ENCODE results near the gene PDE9A. TPM values are rescaled to one million over a fixed set of nuclear protein-coding genes. Genes with fewer than 3 reads are reported as not detected.

PDE9A gene
- total RNA-seq, 1 experiment from 2014 or later, result 14.9 TPM

DNA sequence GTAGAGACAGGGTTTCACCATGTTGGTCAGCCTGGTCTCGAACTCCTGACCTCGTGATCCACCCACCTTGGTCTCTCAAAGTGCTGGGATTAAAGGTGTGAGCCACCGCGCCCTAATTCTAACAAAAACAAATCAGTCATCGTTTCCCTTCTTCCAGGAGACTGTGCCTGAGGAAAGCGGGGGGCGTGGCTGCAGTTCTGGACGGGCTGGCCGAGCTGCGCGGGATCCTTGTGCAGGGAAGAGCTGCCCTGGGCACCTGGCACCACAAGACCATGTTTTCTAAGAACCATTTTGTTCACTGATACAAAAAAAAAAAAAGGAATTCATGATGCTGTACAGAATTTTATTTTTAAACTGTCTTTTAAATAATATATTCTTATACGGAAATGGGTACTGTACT, 121.7 kb downstream of the PDE9A start:
- H3K4me1 ChIP-seq, result no peaks in the 10 kb centered on the region
- H3K9me3 ChIP-seq (replicated peaks), result no peaks in the 10 kb centered on the region
- H3K27me3 ChIP-seq, result no peaks in the 10 kb centered on the region
- no peak overlapping the region for H3K27ac ChIP-seq
- no peak overlapping the region for H3K4me3 ChIP-seq
- no peak for DNase-seq
- no peaks in the 10 kb centered on the region for H3K36me3 ChIP-seq

DNA sequence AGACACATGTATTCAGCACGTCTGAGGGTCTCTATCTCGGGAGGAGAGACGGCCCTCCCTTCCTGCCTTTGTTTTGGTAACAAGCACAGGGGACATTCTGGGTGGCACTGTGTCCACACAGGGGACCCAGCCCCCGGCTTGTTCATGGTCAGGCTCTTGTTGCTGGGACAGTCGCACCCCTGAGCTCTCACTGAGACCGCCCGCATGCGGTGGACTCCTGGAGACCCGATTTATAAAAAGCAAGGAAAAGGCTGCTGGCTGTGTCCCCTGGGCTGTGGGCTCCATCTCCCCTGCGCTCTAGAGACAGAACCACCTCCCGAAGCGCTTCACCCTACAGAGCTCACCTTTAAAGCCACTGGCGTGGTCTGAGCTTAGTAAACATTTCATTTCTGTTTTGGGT, 122.5 kb downstream of the PDE9A start:
- no peak overlapping the region for H3K27ac ChIP-seq
- H3K27me3 ChIP-seq, result 0 out of 2 replicates have a peak, but pooled peaks cover under 1% of the 10 kb centered on the region
- H3K4me1 ChIP-seq, result no peaks in the 10 kb centered on the region
- H3K4me3 ChIP-seq, result no peak overlapping the region
- no peaks in the 10 kb centered on the region for H3K9me3 ChIP-seq (replicated peaks)
- no peak for DNase-seq
- H3K36me3 ChIP-seq, result no peaks in the 10 kb centered on the region

DNA sequence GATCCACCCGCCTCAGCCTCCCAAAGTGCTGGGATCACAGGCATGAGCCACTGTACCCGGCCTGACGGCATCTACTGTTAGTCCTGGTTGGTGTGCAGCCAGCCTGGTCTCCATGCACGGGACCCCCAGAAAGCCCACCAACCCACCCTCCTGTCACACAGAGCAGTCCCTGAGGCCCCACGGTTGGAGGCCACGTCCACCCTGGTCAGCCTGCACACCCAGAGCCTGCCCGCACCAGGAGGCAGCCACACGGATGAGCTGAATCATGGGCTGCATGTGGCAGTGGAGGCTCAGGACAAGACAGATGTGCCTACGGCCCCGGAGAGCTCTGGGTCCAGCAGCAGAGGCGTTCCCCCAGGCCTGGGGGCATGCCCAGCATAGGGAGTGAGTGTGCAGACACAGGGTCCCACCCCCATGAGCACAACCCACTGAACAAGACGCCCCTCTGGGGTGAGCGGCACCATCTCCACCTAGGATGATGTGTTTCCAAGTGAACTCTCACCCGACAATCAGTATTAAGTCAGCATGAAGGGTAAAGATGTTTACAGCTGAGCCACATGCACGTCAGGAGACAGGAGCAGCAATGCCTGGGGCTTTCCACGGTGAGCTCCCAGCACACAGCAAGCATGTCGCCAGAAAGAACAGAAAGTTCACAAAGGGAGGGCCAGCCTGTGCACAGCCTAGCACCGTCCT, 123.8 kb downstream of the PDE9A start:
- DNase-seq, result no peak
- no peak overlapping the region for H3K4me3 ChIP-seq
- no peaks in the 10 kb centered on the region for H3K4me1 ChIP-seq
- no peak overlapping the region for H3K27ac ChIP-seq
- 0 out of 2 replicates have a peak, but pooled peaks cover 6% of the 10 kb centered on the region for H3K27me3 ChIP-seq
- no peaks in the 10 kb centered on the region for H3K36me3 ChIP-seq
- H3K9me3 ChIP-seq (replicated peaks), result no peaks in the 10 kb centered on the region

GRCh38 chr21:42777757-42778344, 124.4 kb downstream of the PDE9A start:
- Histone ChIP-seq H3K27ac (no peak overlapping the region), H3K27me3 (peaks cover 11% of the 10 kb centered on the region; the same call in 1 of the 2 replicates), H3K36me3 (no peaks in the 10 kb centered on the region), H3K9me3 (replicated peaks) (no peaks in the 10 kb centered on the region), H3K4me3 (no peak overlapping the region), H3K4me1 (no peaks in the 10 kb centered on the region)
- DNase-seq, result no peak

- H3K9me3 ChIP-seq (replicated peaks), result no peaks in the 10 kb centered on the region
- peaks cover 11% of the 10 kb centered on the region; the same call in 1 of the 2 replicates for H3K27me3 ChIP-seq
- no peak for DNase-seq
- H3K4me3 ChIP-seq, result no peak overlapping the region
- H3K36me3 ChIP-seq, result no peaks in the 10 kb centered on the region
- no peak overlapping the region for H3K27ac ChIP-seq
- H3K4me1 ChIP-seq, result no peaks in the 10 kb centered on the region
Observed at GRCh38 chr21:42779431-42779861, 126.0 kb downstream of the PDE9A start.

DNA sequence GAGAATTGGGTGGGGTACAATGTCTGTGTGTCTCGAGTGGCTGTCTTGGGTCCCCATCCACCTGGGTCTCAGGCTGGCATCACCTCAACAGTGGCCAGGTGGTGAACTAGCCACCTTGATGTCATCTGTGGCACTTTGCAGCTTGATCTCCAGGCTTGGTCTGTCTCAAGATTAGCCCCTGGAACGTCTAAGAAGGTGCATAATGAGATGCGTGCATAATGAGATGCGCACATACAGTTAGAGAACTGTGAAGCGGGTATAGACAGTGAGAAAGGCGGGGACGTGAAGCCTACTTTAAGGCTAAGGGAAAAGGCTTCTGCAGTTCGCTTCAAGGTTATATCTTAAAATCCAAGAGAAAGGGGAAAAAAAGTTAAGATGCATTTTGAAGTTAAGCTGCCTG, 127.2 kb downstream of the PDE9A start:
- Histone ChIP-seq H3K9me3 (replicated peaks) (no peaks in the 10 kb centered on the region), H3K36me3 (no peaks in the 10 kb centered on the region), H3K27ac (no peak overlapping the region), H3K4me1 (no peaks in the 10 kb centered on the region), H3K27me3 (peaks cover 11% of the 10 kb centered on the region; the same call in 1 of the 2 replicates), H3K4me3 (no peak overlapping the region)
- no peak for DNase-seq

GRCh38 chr21:42781150-42781970, 127.9 kb downstream of the PDE9A start:
- peaks cover 11% of the 10 kb centered on the region; the same call in 1 of the 2 replicates for H3K27me3 ChIP-seq
- H3K4me3 ChIP-seq, result peak overlapping the region; percentile 23; the same call in 1 of the 2 replicates
- H3K36me3 ChIP-seq, result no peaks in the 10 kb centered on the region
- H3K4me1 ChIP-seq, result no peaks in the 10 kb centered on the region
- H3K9me3 ChIP-seq (replicated peaks), result no peaks in the 10 kb centered on the region
- H3K27ac ChIP-seq, result no peak overlapping the region
- DNase-seq, result peak in 1 of 2 experiments; percentile 41

GRCh38 chr21:42781971-42782722, 128.7 kb downstream of the PDE9A start:
- no peaks in the 10 kb centered on the region for H3K4me1 ChIP-seq
- DNase-seq, result peak in 1 of 2 experiments; percentile 31
- H3K27ac ChIP-seq, result no peak overlapping the region
- H3K27me3 ChIP-seq, result peaks cover 11% of the 10 kb centered on the region; the same call in 1 of the 2 replicates
- no peak overlapping the region for H3K4me3 ChIP-seq
- H3K36me3 ChIP-seq, result no peaks in the 10 kb centered on the region
- no peaks in the 10 kb centered on the region for H3K9me3 ChIP-seq (replicated peaks)

GRCh38 chr21:42782723-42783242, 129.4 kb downstream of the PDE9A start:
- H3K27me3 ChIP-seq, result peaks cover 11% of the 10 kb centered on the region; the same call in 1 of the 2 replicates
- DNase-seq, result no peak
- no peaks in the 10 kb centered on the region for H3K9me3 ChIP-seq (replicated peaks)
- H3K4me1 ChIP-seq, result no peaks in the 10 kb centered on the region
- no peak overlapping the region for H3K4me3 ChIP-seq
- no peaks in the 10 kb centered on the region for H3K36me3 ChIP-seq
- no peak overlapping the region for H3K27ac ChIP-seq

GRCh38 chr21:42784276-42784675, 130.9 kb downstream of the PDE9A start:
- Histone ChIP-seq H3K36me3 (no peaks in the 10 kb centered on the region), H3K4me1 (no peaks in the 10 kb centered on the region), H3K27me3 (peaks cover 11% of the 10 kb centered on the region; the same call in 1 of the 2 replicates), H3K9me3 (replicated peaks) (no peaks in the 10 kb centered on the region), H3K27ac (no peak overlapping the region), H3K4me3 (no peak overlapping the region)
- DNase-seq, result no peak

DNA sequence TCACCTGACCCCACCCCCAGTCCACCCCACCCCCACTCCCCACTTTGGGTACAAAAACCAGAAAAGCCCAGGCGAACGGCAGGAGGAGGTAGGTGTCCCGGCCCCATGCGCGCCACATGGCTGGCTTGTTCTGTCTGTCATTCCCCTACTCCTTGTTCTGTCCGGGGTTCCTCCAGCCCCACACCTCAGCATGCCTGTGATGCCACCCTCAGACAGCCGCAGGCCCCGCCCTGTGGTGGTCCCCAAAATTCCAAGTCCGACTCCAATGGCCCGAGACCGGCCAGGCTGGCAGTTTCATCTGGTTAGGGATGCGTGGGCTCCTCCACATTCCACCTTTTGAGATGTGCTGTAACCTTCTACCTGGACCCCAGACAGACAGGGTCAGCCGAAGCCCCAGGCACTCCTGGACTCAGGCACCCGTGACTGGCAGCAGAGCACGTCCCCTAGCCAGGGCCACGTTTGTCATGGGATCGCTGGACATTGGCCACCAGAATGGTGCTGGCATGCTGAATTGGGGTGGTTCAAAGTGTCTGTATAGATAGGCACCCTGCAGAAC, 131.6 kb downstream of the PDE9A start:
- no peak for DNase-seq
- Histone ChIP-seq H3K4me3 (no peak overlapping the region), H3K4me1 (no peaks in the 10 kb centered on the region), H3K9me3 (replicated peaks) (no peaks in the 10 kb centered on the region), H3K27me3 (peaks cover 11% of the 10 kb centered on the region; the same call in 1 of the 2 replicates), H3K36me3 (no peaks in the 10 kb centered on the region), H3K27ac (no peak overlapping the region)

DNA sequence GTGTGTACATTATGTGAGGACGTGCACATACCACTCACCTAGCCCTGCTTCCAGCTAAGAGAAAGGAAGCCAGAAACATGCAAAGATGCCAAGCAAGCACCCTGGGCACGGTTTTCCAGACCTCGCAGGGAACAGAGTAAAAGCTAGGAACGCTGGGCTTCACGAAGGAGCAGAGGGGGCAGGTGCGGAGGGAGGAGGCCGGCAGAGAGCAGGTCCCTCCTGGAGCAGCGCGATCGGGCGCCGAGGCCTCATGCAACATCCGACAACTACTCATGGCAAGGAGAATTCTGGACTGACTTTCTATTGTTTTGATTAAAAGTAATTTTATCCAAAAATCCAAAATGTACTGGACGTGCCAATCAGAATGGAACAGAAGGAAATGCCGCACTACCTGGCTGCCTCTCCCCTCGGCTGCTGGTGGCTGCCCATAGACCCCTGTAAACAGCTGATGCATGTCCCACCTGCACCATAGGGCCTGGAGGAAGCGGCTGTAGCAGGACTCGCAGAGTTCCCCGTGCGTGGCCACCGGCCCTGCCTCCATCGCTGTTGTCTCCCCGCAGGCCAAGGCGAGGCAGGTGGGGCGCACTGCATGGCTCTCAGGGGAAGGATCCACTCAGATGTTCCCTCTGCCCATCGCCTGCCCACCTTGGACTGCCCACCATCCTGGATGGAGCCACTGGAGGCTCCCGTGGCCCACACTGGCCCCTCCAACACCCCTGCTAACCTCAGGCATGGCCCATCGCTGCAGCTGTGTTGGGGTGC, 132.4 kb downstream of the PDE9A start:
- H3K36me3 ChIP-seq, result no peaks in the 10 kb centered on the region
- no peak overlapping the region for H3K27ac ChIP-seq
- H3K4me3 ChIP-seq, result no peak overlapping the region
- peaks cover 14% of the 10 kb centered on the region; the same call in 1 of the 2 replicates for H3K27me3 ChIP-seq
- H3K4me1 ChIP-seq, result no peaks in the 10 kb centered on the region
- no peaks in the 10 kb centered on the region for H3K9me3 ChIP-seq (replicated peaks)
- DNase-seq, result no peak

- no peaks in the 10 kb centered on the region for H3K36me3 ChIP-seq
- no peak overlapping the region for H3K27ac ChIP-seq
- H3K27me3 ChIP-seq, result peaks cover 10% of the 10 kb centered on the region; the same call in 1 of the 2 replicates
- no peaks in the 10 kb centered on the region for H3K9me3 ChIP-seq (replicated peaks)
- no peaks in the 10 kb centered on the region for H3K4me1 ChIP-seq
- DNase-seq, result no peak
- H3K4me3 ChIP-seq, result no peak overlapping the region
Observed at GRCh38 chr21:42786884-42787283, 133.5 kb downstream of the PDE9A start.
